CD8-positive, alpha-beta memory T cell (primary cell): ENCODE data around the gene HYOU1. TPM values are rescaled to one million over a fixed set of nuclear protein-coding genes. Genes with fewer than 3 reads are reported as not detected.
"Not testable (repeated sequence)": the region's sequence is repeated elsewhere in the genome, so short reads cannot be mapped to it uniquely, and the experiment has no call there.

ENCODE experiments used
- CTCF ChIA-PET: fragments of 350-600 bp; sonication (Branson Sonifier 250); formaldehyde crosslinking; loops from one replicate; lab custom pipeline; 2021; ENCODE audit warnings: antibody characterized with exemption; lab: Charles Lee
- POLR2A ChIA-PET: fragments of 350-600 bp; sonication (Branson Sonifier 250); formaldehyde crosslinking; loops from one replicate; lab custom pipeline; 2021; ENCODE audit warnings: antibody characterized with exemption; lab: Charles Lee
- DNase-seq, 5 donors: peaks; one replicate each; pipeline versions ENCODE4 v3.0.0 to v3.0.0-alpha.2; 2020 to 2022; ENCODE audit warnings: mixed read lengths in 1 of 5
- H3K27ac ChIP-seq: one replicate; pipeline ENCODE4 v1.7.0; 2013; ENCODE audit warnings: low read depth, mild to moderate bottlenecking, low read length, moderate library complexity
- H3K27me3 ChIP-seq: 2 replicates; pipeline ENCODE4 v1.7.0; 2013; ENCODE audit warnings: low read length, mild to moderate bottlenecking; ENCODE audit not compliant: insufficient read depth, poor library complexity, severe bottlenecking
- H3K36me3 ChIP-seq: 2 replicates; pipeline ENCODE4 v1.7.0; 2013; ENCODE audit warnings: mild to moderate bottlenecking, low read length, moderate library complexity; ENCODE audit not compliant: insufficient read depth
- H3K4me1 ChIP-seq: 2 replicates; pipeline ENCODE4 v1.7.0; 2013; ENCODE audit warnings: mild to moderate bottlenecking, low read length, moderate library complexity; ENCODE audit not compliant: insufficient read depth
- H3K4me3 ChIP-seq: 2 replicates; pipeline ENCODE4 v1.7.0; 2013; ENCODE audit warnings: mild to moderate bottlenecking, low read length
- H3K9me3 ChIP-seq: 2 replicates; pipeline ENCODE4 v1.7.0; 2013; ENCODE audit warnings: mild to moderate bottlenecking, low read length
- H3K27ac Mint-ChIP-seq, 8 donors: one replicate each; pipeline ENCODE4 v1.8.0; 2020 to 2021; ENCODE audit warnings: mixed read lengths in 8 of 8, mild to moderate bottlenecking in 6 of 8, inconsistent platforms in 3 of 8, moderate library complexity in 3 of 8
- H3K27me3 Mint-ChIP-seq, 2 donors: one replicate each; pipeline ENCODE4 v1.8.0; 2020 to 2021; ENCODE audit warnings: mixed read lengths in 2 of 2, mild to moderate bottlenecking in 1 of 2, moderate library complexity in 1 of 2
- H3K36me3 Mint-ChIP-seq, 3 donors: one replicate each; pipeline ENCODE4 v1.8.0; 2020 to 2021; ENCODE audit warnings: mixed read lengths in 3 of 3, inconsistent platforms in 1 of 3, mild to moderate bottlenecking in 1 of 3
- H3K4me1 Mint-ChIP-seq, 3 donors: one replicate each; pipeline ENCODE4 v1.8.0; 2020 to 2021; ENCODE audit warnings: mixed read lengths in 3 of 3, inconsistent platforms in 1 of 3, mild to moderate bottlenecking in 1 of 3
- H3K4me3 Mint-ChIP-seq, 7 donors: one replicate each; pipeline ENCODE4 v1.8.0; 2020 to 2021; ENCODE audit warnings: mixed read lengths in 7 of 7, mild to moderate bottlenecking in 6 of 7, moderate library complexity in 4 of 7, inconsistent platforms in 2 of 7
- H3K9me3 Mint-ChIP-seq, 5 donors: one replicate each; pipeline ENCODE4 v1.8.0; 2020 to 2022; ENCODE audit warnings: mixed read lengths in 5 of 5, mild to moderate bottlenecking in 3 of 5, moderate library complexity in 2 of 5, inconsistent platforms in 1 of 5
- polyA plus RNA-seq: library from polyadenylated mRNA; unstranded; fragments of 300-500 nt; fragmentation: Illumina TruSeq; gene quantifications from one replicate; pipeline ENCODE4 v1.2.3, GENCODE V29; 2021
- total RNA-seq, 2 experiments: library from RNA; stranded (reverse); gene quantifications; one replicate each; pipeline ENCODE4 v1.2.3, GENCODE V29; 2021

Gene HYOU1
- total and polyA plus RNA-seq, 3 experiments from 2014 or later = 33.4 to 181 (median 181) TPM

- POLR2A ChIA-PET = no interaction called here
- peaks cover 0 to 3% of the 10 kb centered on the region in 2 donors for H3K27me3 Mint-ChIP-seq
- CTCF ChIA-PET = interaction anchor here (1.6 kb wide), 1 partner anchor 10 kb away, joined by 3 read pairs; no protein-coding TSS in a partner anchor
- peaks cover 0 to 26% (median 3%) of the 10 kb centered on the region in 3 donors for H3K36me3 Mint-ChIP-seq
- Histone ChIP-seq H3K27me3 (no peaks in the 10 kb centered on the region), H3K4me3 (no peak overlapping the region), H3K36me3 (peaks cover 7% of the 10 kb centered on the region), H3K9me3 (no peaks in the 10 kb centered on the region), H3K4me1 (no peaks in the 10 kb centered on the region), H3K27ac (no peak overlapping the region)
- no peaks in the 10 kb centered on the region for H3K9me3 Mint-ChIP-seq
- H3K4me1 Mint-ChIP-seq = no peaks in the 10 kb centered on the region
- no peak for DNase-seq
- no peak overlapping the region for H3K4me3 Mint-ChIP-seq
- H3K27ac Mint-ChIP-seq = peak overlapping the region in 2 of 8 donors; percentile 12 to 43
Observed at GRCh38 chr11:119041821-119042514, 15.0 kb downstream of the HYOU1 start.

- H3K27me3 Mint-ChIP-seq, H3K4me1 Mint-ChIP-seq, H3K36me3 ChIP-seq, H3K4me3 ChIP-seq, H3K27me3 ChIP-seq, H3K9me3 Mint-ChIP-seq, CTCF ChIA-PET, H3K36me3 Mint-ChIP-seq, H3K9me3 ChIP-seq, H3K27ac ChIP-seq, H3K4me1 ChIP-seq, DNase-seq, H3K4me3 Mint-ChIP-seq, H3K27ac Mint-ChIP-seq: not testable (repeated sequence)
- POLR2A ChIA-PET = interaction anchor here (1.4 kb wide), 1 partner anchor 17 kb away, joined by 4 read pairs; the partner anchor contains the start of gene HYOU1
Observed at GRCh38 chr11:119039471-119039870, 17.5 kb downstream of the HYOU1 start.

- Mint-ChIP-seq H3K9me3 (no peaks in the 10 kb centered on the region), H3K27ac (peak overlapping the region in 1 of 8 donors; percentile 4), H3K36me3 (no peaks in the 10 kb centered on the region), H3K4me3 (peak overlapping the region in 1 of 7 donors; percentile 37), H3K27me3 (peaks cover 0 to 3% of the 10 kb centered on the region in 2 donors), H3K4me1 (no peaks in the 10 kb centered on the region)
- no peaks in the 10 kb centered on the region for H3K9me3 ChIP-seq
- ChIA-PET POLR2A (interaction anchor here (1.4 kb wide), 1 partner anchor 18 kb away, joined by 4 read pairs; the partner anchor contains the start of gene HYOU1), CTCF (no interaction called here)
- H3K27ac ChIP-seq = no peak overlapping the region
- H3K4me3 ChIP-seq = no peak overlapping the region
- H3K27me3 ChIP-seq = no peaks in the 10 kb centered on the region
- no peak for DNase-seq
- no peaks in the 10 kb centered on the region for H3K4me1 ChIP-seq
- no peaks in the 10 kb centered on the region for H3K36me3 ChIP-seq
Observed at GRCh38 chr11:119038884-119039283, 18.1 kb downstream of the HYOU1 start.

- Histone ChIP-seq H3K27ac (no peak overlapping the region), H3K4me3 (no peak overlapping the region), H3K9me3 (no peaks in the 10 kb centered on the region), H3K27me3 (no peaks in the 10 kb centered on the region), H3K4me1 (peaks cover 3% of the 10 kb centered on the region), H3K36me3 (no peaks in the 10 kb centered on the region)
- Mint-ChIP-seq H3K27ac (no peak overlapping the region), H3K4me3 (no peak overlapping the region), H3K9me3 (no peaks in the 10 kb centered on the region), H3K27me3 (peaks cover 0 to 3% of the 10 kb centered on the region in 2 donors), H3K4me1 (peaks cover 2 to 8% (median 4%) of the 10 kb centered on the region in 3 donors), H3K36me3 (no peaks in the 10 kb centered on the region)
- ChIA-PET POLR2A (no interaction called here), CTCF (interaction anchor here (1.1 kb wide), 1 partner anchor 20 kb away, joined by 4 read pairs; no protein-coding TSS in a partner anchor)
- no peak for DNase-seq
Observed at GRCh38 chr11:119034813-119035212, 22.2 kb downstream of the HYOU1 start.

GRCh38 chr11:119033421-119033820 lies 23.6 kb downstream of the HYOU1 start:
- ChIA-PET CTCF (interaction anchor here (0.8 to 1.1 kb wide), 3 partner anchors 19 to 173 kb away, joined by 3 to 4 read pairs (median 3); partner anchors contain the start of genes CBL and HYOU1), POLR2A (interaction anchor here (0.7 kb wide), 2 partner anchors 91 to 547 kb away, joined by 4 to 6 read pairs; no protein-coding TSS in a partner anchor)
- not testable (repeated sequence) for H3K27me3 ChIP-seq, H3K4me3 ChIP-seq, H3K4me3 Mint-ChIP-seq, H3K9me3 Mint-ChIP-seq, H3K27ac ChIP-seq, H3K36me3 ChIP-seq, H3K27me3 Mint-ChIP-seq, H3K27ac Mint-ChIP-seq, H3K36me3 Mint-ChIP-seq, DNase-seq, H3K9me3 ChIP-seq
- H3K4me1 ChIP-seq = peaks cover 12% of the 10 kb centered on the region
- H3K4me1 Mint-ChIP-seq = peaks cover 9 to 21% (median 15%) of the 10 kb centered on the region in 3 donors

- POLR2A ChIA-PET = interaction anchor here (0.8 kb wide), 1 partner anchor 14 kb away, joined by 4 read pairs; the partner anchor contains the start of genes RPS25 and TRAPPC4
- H3K4me1 Mint-ChIP-seq = peaks cover 9 to 24% (median 18%) of the 10 kb centered on the region in 3 donors
Observed at GRCh38 chr11:119031912-119032280, 25.1 kb downstream of the HYOU1 start.

GRCh38 chr11:119030329-119031047 lies 26.5 kb downstream of the HYOU1 start, which contains the start of gene SLC37A4:
SLC37A4 (minus strand) TSS chr11:119030877.
- POLR2A ChIA-PET = interaction anchor here (0.6 to 1.9 kb wide), 3 partner anchors 11 to 25 kb away, joined by 3 to 10 read pairs (median 3); partner anchors contain the start of genes RPS25 and TRAPPC4
- Histone ChIP-seq H3K27ac (peak within 1 kb of the TSS; percentile 75), H3K4me3 (peak within 1 kb of the TSS; percentile 85)

More at GRCh38 chr11:119031912-119032280, 25.1 kb downstream of the HYOU1 start:
- Mint-ChIP-seq H3K27ac (peak overlapping the region in 1 of 8 donors; percentile 89), H3K4me3 (peak overlapping the region in 1 of 7 donors; percentile 36), H3K9me3 (no peaks in the 10 kb centered on the region), H3K36me3 (peaks cover 0 to 3% (median 0%) of the 10 kb centered on the region in 3 donors), H3K27me3 (no peaks in the 10 kb centered on the region)
- Histone ChIP-seq H3K36me3 (no peaks in the 10 kb centered on the region), H3K27me3 (no peaks in the 10 kb centered on the region), H3K4me3 (no peak overlapping the region), H3K9me3 (no peaks in the 10 kb centered on the region), H3K4me1 (peaks cover 12% of the 10 kb centered on the region), H3K27ac (no peak overlapping the region)
- CTCF ChIA-PET = interaction anchor here (1.0 to 1.5 kb wide), 7 partner anchors 10 to 137 kb away, joined by 3 to 8 read pairs (median 3); partner anchors contain the start of genes NLRX1, RPS25 and TRAPPC4
- DNase-seq = no peak

More at GRCh38 chr11:119030329-119031047, 26.5 kb downstream of the HYOU1 start, which contains the start of gene SLC37A4:
- H3K36me3 Mint-ChIP-seq = peaks cover 0 to 13% (median 1%) of the 10 kb centered on the region in 3 donors
- peak within 1 kb of the TSS; percentile 82 to 96 (median 90) for H3K4me3 Mint-ChIP-seq
- Histone ChIP-seq H3K9me3 (no peaks in the 10 kb centered on the region), H3K4me1 (peaks cover 12% of the 10 kb centered on the region), H3K27me3 (no peaks in the 10 kb centered on the region), H3K36me3 (no peaks in the 10 kb centered on the region)
- CTCF ChIA-PET = interaction anchor here (0.9 to 1.5 kb wide), 6 partner anchors 9 to 49 kb away, joined by 3 to 6 read pairs (median 3); partner anchors contain the start of genes CENATAC and VPS11
- peak; percentile 98 to 99 (median 98) for DNase-seq
- peaks cover 11 to 24% (median 19%) of the 10 kb centered on the region in 3 donors for H3K4me1 Mint-ChIP-seq
- H3K9me3 Mint-ChIP-seq = no peaks in the 10 kb centered on the region
- peak within 1 kb of the TSS; percentile 72 to 97 (median 92) for H3K27ac Mint-ChIP-seq
- no peaks in the 10 kb centered on the region for H3K27me3 Mint-ChIP-seq
